Body of pancreas (tissue), 4 donors: ENCODE results near the gene HSF4.

ENCODE experiments used
- POLR2A ChIP-seq, 3 donors: fragments of 450-650 bp; IDR thresholded peaks; one replicate each; pipeline ENCODE4 v1.6.1; 2016; ENCODE audit warnings: antibody characterized with exemption in 3 of 3, mild to moderate bottlenecking in 2 of 3
- TF ChIP-seq, protein P1 (sequence below), 7 experiments: fragments of 450-650 bp in 4 of 7; fragments of 200-600 bp in 3 of 7; sonication (generic) in 3 of 7; IDR thresholded peaks; one replicate each; pipeline ENCODE4 v1.5.1; 2016 to 2019; ENCODE audit warnings: antibody characterized with exemption in 7 of 7

DNA sequence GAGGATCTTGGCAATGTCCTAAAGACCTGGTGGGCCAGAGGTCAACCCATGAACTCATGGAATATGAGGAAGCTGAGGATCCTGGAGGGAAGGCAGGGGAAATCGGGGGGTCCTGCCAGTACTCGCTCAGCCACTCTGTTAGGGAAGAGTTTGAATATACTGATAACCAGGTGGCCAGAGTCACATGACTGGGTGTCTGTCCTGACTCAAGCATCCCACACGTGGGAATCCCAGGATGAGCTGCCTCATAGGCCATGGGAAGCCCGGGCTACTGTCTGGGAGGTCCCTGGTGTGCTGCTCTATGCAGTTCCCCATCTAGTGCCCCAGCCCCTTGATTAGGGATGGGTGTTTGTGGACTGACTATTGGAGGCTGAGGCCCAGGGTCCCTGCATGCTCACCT, 23.8 kb downstream of the HSF4 start:
- TF ChIP-seq, protein P1, sequence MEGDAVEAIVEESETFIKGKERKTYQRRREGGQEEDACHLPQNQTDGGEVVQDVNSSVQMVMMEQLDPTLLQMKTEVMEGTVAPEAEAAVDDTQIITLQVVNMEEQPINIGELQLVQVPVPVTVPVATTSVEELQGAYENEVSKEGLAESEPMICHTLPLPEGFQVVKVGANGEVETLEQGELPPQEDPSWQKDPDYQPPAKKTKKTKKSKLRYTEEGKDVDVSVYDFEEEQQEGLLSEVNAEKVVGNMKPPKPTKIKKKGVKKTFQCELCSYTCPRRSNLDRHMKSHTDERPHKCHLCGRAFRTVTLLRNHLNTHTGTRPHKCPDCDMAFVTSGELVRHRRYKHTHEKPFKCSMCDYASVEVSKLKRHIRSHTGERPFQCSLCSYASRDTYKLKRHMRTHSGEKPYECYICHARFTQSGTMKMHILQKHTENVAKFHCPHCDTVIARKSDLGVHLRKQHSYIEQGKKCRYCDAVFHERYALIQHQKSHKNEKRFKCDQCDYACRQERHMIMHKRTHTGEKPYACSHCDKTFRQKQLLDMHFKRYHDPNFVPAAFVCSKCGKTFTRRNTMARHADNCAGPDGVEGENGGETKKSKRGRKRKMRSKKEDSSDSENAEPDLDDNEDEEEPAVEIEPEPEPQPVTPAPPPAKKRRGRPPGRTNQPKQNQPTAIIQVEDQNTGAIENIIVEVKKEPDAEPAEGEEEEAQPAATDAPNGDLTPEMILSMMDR (IDR thresholded peaks at IDR 0.05) = no peak
- no peak for TF ChIP-seq POLR2A (IDR thresholded peaks at IDR 0.05)
